Gastroesophageal sphincter (tissue), 4 donors: ENCODE data around the gene FGF4. TPM values are rescaled to one million over a fixed set of nuclear protein-coding genes. Genes with fewer than 3 reads are reported as not detected.

Experiments used
- ATAC-seq: fragments of 150-250 bp; one replicate; pipeline ENCODE4 v1.9.1; 2016; ENCODE audit warnings: mild to moderate bottlenecking, moderate library complexity
- H3K27ac ChIP-seq, 4 donors: fragments of 200-600 bp; sonication (generic) in 3 of 4; 1 replicate in 3 of 4; 2 replicates in 1 of 4; pipeline ENCODE4 v1.5.1; 2016 to 2019
- H3K27me3 ChIP-seq: fragments of 200-600 bp; sonication (generic); one replicate; pipeline ENCODE4 v1.5.1; 2019
- H3K36me3 ChIP-seq, 2 donors: fragments of 200-600 bp; sonication (generic); one replicate each; pipeline ENCODE4 v1.5.1; 2019; ENCODE audit warnings: control low read depth in 1 of 2
- H3K4me1 ChIP-seq, 3 donors: fragments of 200-600 bp; sonication (generic); 1 replicate in 2 of 3; 2 replicates in 1 of 3; pipeline ENCODE4 v1.5.1; 2016 to 2019; ENCODE audit warnings: control low read depth in 2 of 3
- H3K4me3 ChIP-seq, 2 donors: fragments of 200-600 bp; sonication (generic); one replicate each; pipeline ENCODE4 v1.5.1; 2019; ENCODE audit warnings: mild to moderate bottlenecking in 1 of 2, moderate library complexity in 1 of 2
- H3K9me3 ChIP-seq, 3 donors: fragments of 200-600 bp; sonication (generic); one replicate each; pipeline ENCODE4 v1.5.1; 2017 to 2019; ENCODE audit warnings: control low read depth in 2 of 3
- CTCF ChIP-seq, 4 experiments: fragments of 200-600 bp in 2 of 4; fragments of 450-650 bp in 2 of 4; sonication (generic) in 1 of 4; IDR thresholded peaks; one replicate each; pipeline ENCODE4 v1.5.1; 2017 to 2019; ENCODE audit warnings: antibody characterized with exemption in 4 of 4, mild to moderate bottlenecking in 2 of 4, moderate library complexity in 2 of 4
- EP300 ChIP-seq: sonication (generic); formaldehyde crosslinking; IDR thresholded peaks from one replicate; pipeline ENCODE4 v1.6.1; 2017; ENCODE audit warnings: antibody characterized with exemption, mild to moderate bottlenecking
- POLR2A ChIP-seq, 2 donors: fragments of 450-650 bp; IDR thresholded peaks; one replicate each; pipeline ENCODE4 v1.6.1; 2017; ENCODE audit warnings: antibody characterized with exemption in 2 of 2, mild to moderate bottlenecking in 2 of 2, moderate library complexity in 1 of 2
- POLR2AphosphoS5 ChIP-seq: sonication (generic); formaldehyde crosslinking; IDR thresholded peaks from one replicate; pipeline ENCODE4 v1.6.1; 2017; ENCODE audit warnings: antibody characterized with exemption
- WGBS, 2 donors: methylation state at CpG; one replicate each; pipeline ENCODE4 v1.1.5; 2018; ENCODE audit warnings: low coverage in 1 of 2; 5-methylcytosine and 5-hydroxymethylcytosine counted together
- total RNA-seq, 4 donors: library from RNA; depleted of rRNA; stranded (reverse); fragments of >200 nt; gene quantifications; one replicate each; pipeline ENCODE4 v1.1.0, GENCODE V29; 2016

Gene FGF4
- total RNA-seq, 4 donors from 2014 or later = not detected

- H3K36me3 ChIP-seq = no peaks in the 10 kb centered on the region
- TF ChIP-seq POLR2AphosphoS5 (no peak), CTCF (IDR thresholded peaks at IDR 0.05) (no peak), EP300 (no peak), POLR2A (IDR thresholded peaks at IDR 0.05) (no peak)
- peaks cover 100% of the 10 kb centered on the region for H3K27me3 ChIP-seq
- WGBS, 2 donors = 1 to 7% methylated on average over 8 to 17 of the region's 40 CpGs
- H3K9me3 ChIP-seq = no peaks in the 10 kb centered on the region
- peaks cover 0 to 23% (median 0%) of the 10 kb centered on the region in 3 donors for H3K4me1 ChIP-seq
- no peak overlapping the region for H3K27ac ChIP-seq
- ATAC-seq = no peak
- H3K4me3 ChIP-seq = no peak overlapping the region
These were observed 44.5 kb upstream of the FGF4 start for GRCh38 chr11:69819541-69820070.

GRCh38 chr11:69818603-69819441 is 43.7 kb upstream of the FGF4 start, which contains the start of gene FGF3:
TSS of gene FGF3 (minus strand) at chr11:69819416. CDS start at chr11:69818933, 483 bp downstream.
- no CpG with 5 or more reads among the region's 105 CpGs for WGBS, 2 donors
- peaks cover 0 to 23% (median 0%) of the 10 kb centered on the region in 3 donors for H3K4me1 ChIP-seq
- H3K27ac ChIP-seq = no peak within 1 kb of the TSS
- no peaks in the 10 kb centered on the region for H3K36me3 ChIP-seq
- TF ChIP-seq POLR2A (IDR thresholded peaks at IDR 0.05) = no peak
- no peak for TF ChIP-seq CTCF (IDR thresholded peaks at IDR 0.05)
- TF ChIP-seq EP300 = no peak
- no peak for TF ChIP-seq POLR2AphosphoS5
- H3K4me3 ChIP-seq = no peak within 1 kb of the TSS
- ATAC-seq = no peak
- peaks cover 100% of the 10 kb centered on the region for H3K27me3 ChIP-seq
- no peaks in the 10 kb centered on the region for H3K9me3 ChIP-seq

- Histone ChIP-seq H3K27me3 (peaks cover 100% of the 10 kb centered on the region), H3K4me1 (peaks cover 0 to 23% (median 0%) of the 10 kb centered on the region in 3 donors), H3K9me3 (no peaks in the 10 kb centered on the region), H3K4me3 (no peak overlapping the region), H3K36me3 (no peaks in the 10 kb centered on the region), H3K27ac (no peak overlapping the region)
- WGBS, 2 donors = 0 to 2% methylated on average over 3 to 10 of the region's 31 CpGs
- no peak for TF ChIP-seq EP300
- no peak for ATAC-seq
These were observed 43.1 kb upstream of the FGF4 start for GRCh38 chr11:69818231-69818602.

GRCh38 chr11:69817265-69818230 is 42.4 kb upstream of the FGF4 start:
- Histone ChIP-seq H3K27me3 (peaks cover 100% of the 10 kb centered on the region), H3K27ac (no peak overlapping the region), H3K4me3 (no peak overlapping the region), H3K4me1 (peaks cover 0 to 23% (median 0%) of the 10 kb centered on the region in 3 donors), H3K9me3 (no peaks in the 10 kb centered on the region), H3K36me3 (no peaks in the 10 kb centered on the region)
- 0% methylated on average over 8 of the region's 107 CpGs; no CpG with 5 or more reads in 1 of the 2 donors for WGBS, 2 donors
- TF ChIP-seq CTCF (IDR thresholded peaks at IDR 0.05) = no peak
- no peak for TF ChIP-seq POLR2AphosphoS5
- no peak for TF ChIP-seq EP300
- TF ChIP-seq POLR2A (IDR thresholded peaks at IDR 0.05) = no peak
- ATAC-seq = no peak

- peaks cover 100% of the 10 kb centered on the region for H3K27me3 ChIP-seq
- 18% methylated on average over 5 of the region's 12 CpGs; no CpG with 5 or more reads in 1 of the 2 donors for WGBS, 2 donors
- ATAC-seq = no peak
- no peak overlapping the region for H3K27ac ChIP-seq
- no peak for TF ChIP-seq EP300
- TF ChIP-seq CTCF (IDR thresholded peaks at IDR 0.05) = no peak
- no peak for TF ChIP-seq POLR2AphosphoS5
- no peak for TF ChIP-seq POLR2A (IDR thresholded peaks at IDR 0.05)
- H3K36me3 ChIP-seq = no peaks in the 10 kb centered on the region
- H3K9me3 ChIP-seq = no peaks in the 10 kb centered on the region
- H3K4me1 ChIP-seq = peaks cover 0 to 23% (median 0%) of the 10 kb centered on the region in 3 donors
- no peak overlapping the region for H3K4me3 ChIP-seq
These were observed 41.5 kb upstream of the FGF4 start for GRCh38 chr11:69816671-69817070.
